Activated naive CD4-positive, alpha-beta T cell treated with anti-CD3 and anti-CD28 coated beads, Interleukin-2, amount 50 U/mL, for 72 hours (primary cell): ENCODE results near the gene TMCC2. TPM values are rescaled to one million over a fixed set of nuclear protein-coding genes. Genes with fewer than 3 reads are reported as not detected.

Experiments
- ATAC-seq, 2 donors: fragments of 150-1000 bp; cut with Tn5 transposase; 2 replicates each; pipeline ENCODE4 v1.10.0; 2021; ENCODE audit warnings: mild to moderate bottlenecking in 2 of 2, moderate library complexity in 2 of 2
- DNase-seq, 2 donors: peaks; one replicate each; pipeline ENCODE4 v3.0.0; 2021 to 2022; ENCODE audit warnings: low spot score in 2 of 2
- H3K27ac Mint-ChIP-seq, 2 donors: one replicate each; pipeline ENCODE4 v1.8.0; 2022; ENCODE audit warnings: mild to moderate bottlenecking in 2 of 2, mixed read lengths in 2 of 2
- H3K36me3 Mint-ChIP-seq, 2 donors: one replicate each; pipeline ENCODE4 v1.8.0; 2022; ENCODE audit warnings: mixed read lengths in 2 of 2
- H3K9me3 Mint-ChIP-seq, 2 donors: one replicate each; pipeline ENCODE4 v1.8.0; 2022; ENCODE audit warnings: mixed read lengths in 2 of 2
- total RNA-seq, 2 donors: library from RNA; stranded (reverse); gene quantifications; one replicate each; pipeline ENCODE4 v1.2.3, GENCODE V29; 2022

TMCC2 gene
- total RNA-seq, 2 donors from 2014 or later, result 11.1 to 17.2 TPM

- DNase-seq (no peak), ATAC-seq (no peak)
- H3K9me3 Mint-ChIP-seq, result no peaks in the 10 kb centered on the region
- H3K36me3 Mint-ChIP-seq, result peaks cover 0 to 6% of the 10 kb centered on the region in 2 donors
- H3K27ac Mint-ChIP-seq, result peak overlapping the region in 1 of 2 donors; percentile 73
Measured at GRCh38 chr1:205204552-205204951, 23.2 kb upstream of the TMCC2 start.

- DNase-seq (no peak), ATAC-seq (no peak)
- H3K9me3 Mint-ChIP-seq, result no peaks in the 10 kb centered on the region
- H3K27ac Mint-ChIP-seq, result peak overlapping the region in 1 of 2 donors; percentile 73
- H3K36me3 Mint-ChIP-seq, result peaks cover 0 to 7% of the 10 kb centered on the region in 2 donors
Measured at GRCh38 chr1:205205055-205205454, 22.7 kb upstream of the TMCC2 start.

GRCh38 chr1:205208811-205209210, 18.9 kb upstream of the TMCC2 start:
- no peak for ATAC-seq
- H3K27ac Mint-ChIP-seq, result peak overlapping the region in 1 of 2 donors; percentile 9

GRCh38 chr1:205210756-205211168, 17.0 kb upstream of the TMCC2 start:
- ATAC-seq (peak; percentile 3 to 38), DNase-seq (peak in 1 of 2 donors; percentile 65)
- Mint-ChIP-seq H3K36me3 (peaks cover 6 to 21% of the 10 kb centered on the region in 2 donors), H3K9me3 (no peaks in the 10 kb centered on the region), H3K27ac (peak overlapping the region; percentile 93 to 94)

More at GRCh38 chr1:205208811-205209210, 18.9 kb upstream of the TMCC2 start:
- H3K36me3 Mint-ChIP-seq, result peaks cover 6 to 21% of the 10 kb centered on the region in 2 donors
- no peak for DNase-seq
- H3K9me3 Mint-ChIP-seq, result no peaks in the 10 kb centered on the region

- Mint-ChIP-seq H3K27ac (peak within 1 kb of the TSS; percentile 93 to 94), H3K9me3 (no peaks in the 10 kb centered on the region), H3K36me3 (peaks cover 6 to 21% of the 10 kb centered on the region in 2 donors)
- DNase-seq (peak; percentile 86 to 90), ATAC-seq (peak; percentile 86 to 92)
Measured at GRCh38 chr1:205211169-205211838, 16.4 kb upstream of the TMCC2 start, which contains the start of gene DSTYK. DSTYK (minus strand) TSS chr1:205211702; CDS start chr1:205211535, 167 bp downstream.

- DNase-seq (no peak), ATAC-seq (peak; percentile 40 to 49)
- Mint-ChIP-seq H3K27ac (peak overlapping the region; percentile 90 to 94), H3K36me3 (peaks cover 6 to 21% of the 10 kb centered on the region in 2 donors), H3K9me3 (no peaks in the 10 kb centered on the region)
Measured at GRCh38 chr1:205211839-205212536, 15.8 kb upstream of the TMCC2 start.

GRCh38 chr1:205214756-205215155, 13.0 kb upstream of the TMCC2 start:
- Mint-ChIP-seq H3K27ac (peak overlapping the region in 1 of 2 donors; percentile 82), H3K36me3 (peaks cover 6 to 15% of the 10 kb centered on the region in 2 donors), H3K9me3 (no peaks in the 10 kb centered on the region)
- DNase-seq, result no peak
- no peak for ATAC-seq

GRCh38 chr1:205216588-205216987, 11.2 kb upstream of the TMCC2 start:
- peaks cover 0 to 3% of the 10 kb centered on the region in 2 donors for H3K36me3 Mint-ChIP-seq
- DNase-seq, result no peak
- H3K27ac Mint-ChIP-seq, result no peak overlapping the region
- no peak for ATAC-seq
- H3K9me3 Mint-ChIP-seq, result no peaks in the 10 kb centered on the region

GRCh38 chr1:205217418-205217817, 10.3 kb upstream of the TMCC2 start:
- Mint-ChIP-seq H3K36me3 (no peaks in the 10 kb centered on the region), H3K27ac (no peak overlapping the region), H3K9me3 (no peaks in the 10 kb centered on the region)
- ATAC-seq (no peak), DNase-seq (no peak)

- H3K27ac Mint-ChIP-seq, result no peak overlapping the region
- ATAC-seq (no peak), DNase-seq (no peak)
- H3K36me3 Mint-ChIP-seq, result no peaks in the 10 kb centered on the region
- H3K9me3 Mint-ChIP-seq, result no peaks in the 10 kb centered on the region
Measured at GRCh38 chr1:205220421-205220820, 7.3 kb upstream of the TMCC2 start.

GRCh38 chr1:205224736-205225135, 3.0 kb upstream of the TMCC2 start:
- Mint-ChIP-seq H3K27ac (no peak overlapping the region), H3K36me3 (peaks cover 0 to 3% of the 10 kb centered on the region in 2 donors), H3K9me3 (no peaks in the 10 kb centered on the region)
- DNase-seq (no peak), ATAC-seq (no peak)

GRCh38 chr1:205225901-205226765, 1.6 kb upstream of the TMCC2 start:
- peaks cover 0 to 5% of the 10 kb centered on the region in 2 donors for H3K36me3 Mint-ChIP-seq
- H3K9me3 Mint-ChIP-seq, result no peaks in the 10 kb centered on the region
- H3K27ac Mint-ChIP-seq, result no peak overlapping the region
- ATAC-seq (no peak), DNase-seq (no peak)

GRCh38 chr1:205226868-205227583, 720 bp upstream of the TMCC2 start:
- peak overlapping the region in 1 of 2 donors; percentile 39 for H3K27ac Mint-ChIP-seq
- no peak for DNase-seq

GRCh38 chr1:205228093-205228521, 361 bp downstream of the TMCC2 start:
- H3K9me3 Mint-ChIP-seq, result no peaks in the 10 kb centered on the region
- peak in 1 of 2 donors; percentile 27 for DNase-seq
- H3K36me3 Mint-ChIP-seq, result peaks cover 0 to 5% of the 10 kb centered on the region in 2 donors
- ATAC-seq, result peak in 1 of 2 donors; percentile 15
- H3K27ac Mint-ChIP-seq, result peak overlapping the region; percentile 81 to 95

More at GRCh38 chr1:205226868-205227583, 720 bp upstream of the TMCC2 start:
- Mint-ChIP-seq H3K36me3 (peaks cover 0 to 5% of the 10 kb centered on the region in 2 donors), H3K9me3 (no peaks in the 10 kb centered on the region)
- ATAC-seq, result no peak

- H3K27ac Mint-ChIP-seq, result peak overlapping the region; percentile 81 to 95
- no peaks in the 10 kb centered on the region for H3K9me3 Mint-ChIP-seq
- peaks cover 5 to 7% of the 10 kb centered on the region in 2 donors for H3K36me3 Mint-ChIP-seq
- DNase-seq (peak; percentile 65 to 72), ATAC-seq (peak; percentile 57 to 71)
Measured at GRCh38 chr1:205229399-205229871, 1.7 kb downstream of the TMCC2 start.
